Esophagus mucosa (tissue), 1 donor: ENCODE measurements around the gene NOD1. TPM values are rescaled to one million over a fixed set of nuclear protein-coding genes. Genes with fewer than 3 reads are reported as not detected.
"Not testable (repeated sequence)": the region's sequence is repeated elsewhere in the genome, so short reads cannot be mapped to it uniquely, and the experiment has no call there.

Source experiments
- ATAC-seq: fragments of 200-7000 bp; cut with Tn5 transposase; one replicate; pipeline ENCODE4 v1.9.1; 2020
- total RNA-seq: library from RNA; stranded (reverse); gene quantifications from one replicate; pipeline ENCODE4 v1.2.4, GENCODE V29; 2023
- donor health status: DM: yes; HTN: yes; CAD: no.

Gene NOD1
- total RNA-seq, 1 donor from 2014 or later = 6.6 TPM

GRCh38 chr7:30411173-30411572 lies 67.4 kb downstream of the NOD1 start:
- ATAC-seq = no peak

GRCh38 chr7:30406664-30407425 lies 71.7 kb downstream of the NOD1 start:
- peak; percentile 90 for ATAC-seq

GRCh38 chr7:30405179-30405578 lies 73.4 kb downstream of the NOD1 start:
- no peak for ATAC-seq

- ATAC-seq = peak; percentile 82
Observed at GRCh38 chr7:30403477-30403876, 75.1 kb downstream of the NOD1 start.

GRCh38 chr7:30396389-30396788 lies 82.2 kb downstream of the NOD1 start:
- ATAC-seq = no peak

- no peak for ATAC-seq
Observed at GRCh38 chr7:30395676-30396075, 82.9 kb downstream of the NOD1 start.

- ATAC-seq = no peak
Observed at GRCh38 chr7:30391806-30392205, 86.8 kb downstream of the NOD1 start.

- ATAC-seq = no peak
Observed at GRCh38 chr7:30390736-30391636, 87.6 kb downstream of the NOD1 start.

- ATAC-seq = no peak
Observed at GRCh38 chr7:30389791-30390190, 88.8 kb downstream of the NOD1 start.

GRCh38 chr7:30382607-30383006 lies 96.0 kb downstream of the NOD1 start:
- ATAC-seq = no peak

- ATAC-seq = not testable (repeated sequence)
Observed at GRCh38 chr7:30380824-30381223, 97.8 kb downstream of the NOD1 start.

- no peak for ATAC-seq
Observed at GRCh38 chr7:30380294-30380693, 98.3 kb downstream of the NOD1 start.

GRCh38 chr7:30379741-30380140 lies 98.8 kb downstream of the NOD1 start:
- no peak for ATAC-seq

GRCh38 chr7:30379131-30379530 lies 99.5 kb downstream of the NOD1 start:
- no peak for ATAC-seq

- ATAC-seq = no peak
Observed at GRCh38 chr7:30378275-30378674, 100.3 kb downstream of the NOD1 start.

Other genes with a start within 250 kb of the NOD1 start
- gene ZNRF2, start 194.2 kb downstream of the NOD1 start, total RNA-seq = 14.5 TPM
- 56.6 TPM for gene GGCT, start 26.0 kb upstream of the NOD1 start, total RNA-seq
- 176 TPM for gene GARS1, start 116.1 kb upstream of the NOD1 start, total RNA-seq
- not detected for gene CRHR2, start 203.7 kb upstream of the NOD1 start, total RNA-seq